T47D (cell line): Measurements from ENCODE around the gene SLC10A7.

Experiments used
- DNase-seq, 2 experiments: peaks; one replicate each; pipeline versions ENCODE4 v3.0.0 to v3.0.0-alpha.2; 2011 to 2012; ENCODE audit warnings: low read depth in 1 of 2, low spot score in 1 of 2
- JUND ChIP-seq: IDR thresholded peaks from 2 replicates; pipeline ENCODE4 v1.6.1; 2012; ENCODE audit warnings: low read depth
- in situ Hi-C: cut with HindIII; loops from 2 replicates; pipeline ENCODE4 v1.10.0; 2016; ENCODE audit warnings: low sequenced_read_pairs, low pct_unique_long_range_greater_than_20kb

SLC10A7 gene

GRCh38 chr4:146521541-146522097 is at the start of gene SLC10A7:
Gene SLC10A7 (minus strand): TSS chr4:146521940. CDS start chr4:146521717, 223 bp downstream.
- no peak for TF ChIP-seq JUND
- in situ Hi-C loops, result no loop called here
- DNase-seq, result peak; percentile 59 to 79

- TF ChIP-seq JUND, result no peak
- in situ Hi-C loops, result no loop called here
- DNase-seq, result no peak
Observed at GRCh38 chr4:146567396-146567795, 45.7 kb upstream of the SLC10A7 start.

GRCh38 chr4:146564492-146564891 is 42.8 kb upstream of the SLC10A7 start:
- no peak for TF ChIP-seq JUND
- DNase-seq, result no peak
- in situ Hi-C loops, result no loop called here

GRCh38 chr4:146550161-146550560 is 28.4 kb upstream of the SLC10A7 start:
- in situ Hi-C loops, result no loop called here
- DNase-seq, result no peak
- no peak for TF ChIP-seq JUND

- DNase-seq, result no peak
- in situ Hi-C loops, result no loop called here
- no peak for TF ChIP-seq JUND
Observed at GRCh38 chr4:146548443-146548842, 26.7 kb upstream of the SLC10A7 start.

- peak in 1 of 2 experiments; percentile 41 for DNase-seq
- TF ChIP-seq JUND, result no peak
- in situ Hi-C loops, result no loop called here
Observed at GRCh38 chr4:146545102-146545501, 23.4 kb upstream of the SLC10A7 start.

- in situ Hi-C loops, result no loop called here
- DNase-seq, result no peak
- TF ChIP-seq JUND, result no peak
Observed at GRCh38 chr4:146534178-146534577, 12.4 kb upstream of the SLC10A7 start.

GRCh38 chr4:146525754-146526153 is 4.0 kb upstream of the SLC10A7 start:
- TF ChIP-seq JUND, result no peak
- no peak for DNase-seq
- in situ Hi-C loops, result no loop called here

- DNase-seq, result no peak
- in situ Hi-C loops, result no loop called here
- no peak for TF ChIP-seq JUND
Observed at GRCh38 chr4:146524663-146525062, 2.9 kb upstream of the SLC10A7 start.

- no peak for TF ChIP-seq JUND
- DNase-seq, result peak in 1 of 2 experiments; percentile 18
Observed at GRCh38 chr4:146522869-146523205, 1.1 kb upstream of the SLC10A7 start.

GRCh38 chr4:146522098-146522868 is 543 bp upstream of the SLC10A7 start:
- peak; percentile 79 to 89 for DNase-seq
- in situ Hi-C loops, result no loop called here
- no peak for TF ChIP-seq JUND

More at GRCh38 chr4:146522869-146523205, 1.1 kb upstream of the SLC10A7 start:
- in situ Hi-C loops, result no loop called here

GRCh38 chr4:146520896-146521540 is 722 bp downstream of the SLC10A7 start:
- in situ Hi-C loops, result no loop called here
- DNase-seq, result peak in 1 of 2 experiments; percentile 44
- TF ChIP-seq JUND, result no peak

GRCh38 chr4:146514651-146515357 is 6.9 kb downstream of the SLC10A7 start:
- in situ Hi-C loops, result no loop called here
- no peak for TF ChIP-seq JUND
- no peak for DNase-seq
